GM21619 (cell line): ENCODE measurements around the gene CCDC167.

Source experiments
- ATAC-seq: cut with Tn5 transposase; IDR thresholded peaks from one replicate; pipeline ENCODE4 v1.9.1; 2021; ENCODE audit not compliant: unreplicated experiment

Gene CCDC167

DNA sequence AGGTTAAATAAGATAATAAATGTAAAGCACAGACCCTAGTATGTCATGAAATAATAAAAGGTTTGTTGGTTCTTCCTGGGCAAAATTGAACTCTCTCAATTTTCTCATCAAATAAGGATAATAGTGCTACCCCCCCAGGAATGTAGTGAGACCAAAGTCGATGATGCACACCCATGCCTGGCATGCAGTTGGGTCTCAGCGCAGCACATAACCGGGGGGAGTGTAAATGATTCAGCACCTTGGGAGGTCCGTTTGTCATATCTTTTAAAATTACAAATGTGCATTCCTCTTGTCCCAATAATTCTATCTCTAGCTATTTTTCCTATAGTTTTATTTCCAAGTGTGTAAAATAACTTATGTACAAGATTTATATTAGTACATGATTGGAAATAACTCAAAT, 31.3 kb upstream of the CCDC167 start:
- ATAC-seq: no peak

DNA sequence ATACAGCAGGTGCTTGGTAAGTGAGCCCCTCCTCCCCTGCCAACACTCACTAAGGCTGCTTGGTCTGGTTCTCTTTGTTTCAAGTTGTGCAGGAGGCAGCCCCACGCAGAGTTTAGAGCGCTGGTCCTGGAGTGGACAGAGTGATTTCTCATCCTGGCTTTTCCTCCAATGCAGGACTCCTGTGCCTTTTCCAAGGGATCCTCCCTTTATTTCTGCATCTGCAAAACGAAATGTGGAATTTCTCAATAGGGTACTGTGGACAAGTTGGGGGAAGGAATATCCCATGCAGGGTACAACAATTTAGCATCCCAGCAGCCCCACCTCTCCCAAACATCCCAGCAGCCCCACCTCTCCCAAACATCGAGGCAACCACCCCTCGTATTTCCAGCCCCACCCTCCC, 30.6 kb upstream of the CCDC167 start:
- ATAC-seq: no peak

DNA sequence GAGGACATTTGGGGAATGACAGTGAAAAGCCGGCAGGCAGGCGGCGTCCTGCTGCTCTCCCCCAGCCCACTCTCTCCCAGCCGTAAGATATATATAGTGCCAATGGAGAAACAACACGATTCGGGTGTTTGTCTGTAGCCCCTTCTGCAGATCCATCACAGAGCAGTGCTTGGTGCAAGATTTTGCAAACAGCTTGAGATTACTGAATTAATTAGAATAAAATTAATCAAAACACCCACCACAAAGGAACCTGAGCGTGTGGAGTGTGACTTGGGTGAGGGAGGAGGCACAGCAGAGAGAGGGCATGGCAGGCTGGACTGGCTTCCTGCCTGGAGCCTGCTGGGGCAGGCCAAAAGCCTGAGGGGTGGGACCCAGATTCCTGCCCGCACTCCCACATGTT, 28.8 kb upstream of the CCDC167 start:
- no peak for ATAC-seq

- no peak for ATAC-seq
Measured at GRCh38 chr6:37525460-37526357, 26.0 kb upstream of the CCDC167 start.

GRCh38 chr6:37524970-37525318, 25.3 kb upstream of the CCDC167 start:
- no peak for ATAC-seq

DNA sequence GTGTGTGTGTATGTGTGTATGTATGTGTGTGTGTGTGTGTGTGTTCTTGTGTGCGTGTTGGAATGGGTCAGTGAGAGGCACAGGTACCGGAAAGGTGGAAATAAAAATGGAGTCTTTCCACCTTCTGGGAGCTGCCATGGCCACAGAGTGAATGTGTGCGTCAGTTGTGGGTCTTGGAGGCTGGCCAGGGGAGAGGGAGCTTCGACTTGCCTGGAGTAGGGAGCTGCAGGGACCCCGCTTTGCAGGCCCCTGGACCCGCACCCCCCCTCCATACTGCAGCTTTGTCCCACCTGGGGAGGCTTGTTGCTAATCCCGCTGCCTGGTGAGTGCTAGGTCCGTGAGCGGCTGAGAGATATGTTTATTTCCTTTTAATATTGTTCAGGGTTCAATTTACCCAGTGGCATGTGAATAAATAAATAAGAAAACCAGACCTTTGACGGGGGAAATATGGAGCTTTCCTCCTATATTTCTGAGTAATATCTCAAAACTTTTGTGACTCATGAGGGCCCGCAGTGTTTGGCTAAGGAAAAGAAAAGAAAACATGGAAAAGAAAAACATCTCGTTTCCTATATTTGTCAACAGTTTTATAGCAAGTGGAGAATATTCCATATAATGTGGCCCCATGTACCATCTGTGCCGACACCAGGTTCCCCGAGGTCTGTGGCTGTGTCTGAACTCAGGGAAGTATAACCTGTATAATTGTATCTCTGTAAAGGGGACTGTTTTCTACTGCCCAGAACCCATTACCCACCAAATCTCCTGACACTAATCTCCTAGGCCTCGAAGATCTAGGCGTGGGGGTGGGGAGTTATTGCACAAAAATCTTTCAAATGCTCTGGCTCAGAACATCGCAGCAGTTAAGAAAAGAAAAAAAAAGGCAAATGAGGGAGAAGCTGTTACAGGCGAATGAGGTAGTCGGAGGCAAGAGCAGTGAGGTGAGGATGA, 24.6 kb upstream of the CCDC167 start:
- no peak for ATAC-seq

GRCh38 chr6:37523412-37523811, 23.7 kb upstream of the CCDC167 start:
- ATAC-seq: no peak

DNA sequence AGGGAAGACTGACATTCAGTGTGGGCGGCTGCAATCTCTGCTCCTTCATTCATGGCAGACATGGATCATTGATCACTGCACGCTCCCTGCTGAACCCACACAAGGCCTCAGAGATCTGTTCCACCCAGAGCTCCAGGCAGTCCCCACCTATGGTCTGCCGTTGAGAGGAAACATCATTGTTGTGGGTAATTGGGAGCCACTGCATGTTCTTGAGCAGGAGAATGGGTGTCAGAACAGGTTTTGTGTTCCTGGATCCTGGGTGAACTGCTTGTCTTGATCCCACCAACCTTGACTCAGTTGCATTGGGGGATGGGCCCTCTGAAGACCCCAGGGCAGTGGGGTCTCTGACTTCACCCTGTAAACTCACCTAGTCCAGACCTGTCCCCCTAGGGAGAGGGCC, 23.1 kb upstream of the CCDC167 start:
- no peak for ATAC-seq

DNA sequence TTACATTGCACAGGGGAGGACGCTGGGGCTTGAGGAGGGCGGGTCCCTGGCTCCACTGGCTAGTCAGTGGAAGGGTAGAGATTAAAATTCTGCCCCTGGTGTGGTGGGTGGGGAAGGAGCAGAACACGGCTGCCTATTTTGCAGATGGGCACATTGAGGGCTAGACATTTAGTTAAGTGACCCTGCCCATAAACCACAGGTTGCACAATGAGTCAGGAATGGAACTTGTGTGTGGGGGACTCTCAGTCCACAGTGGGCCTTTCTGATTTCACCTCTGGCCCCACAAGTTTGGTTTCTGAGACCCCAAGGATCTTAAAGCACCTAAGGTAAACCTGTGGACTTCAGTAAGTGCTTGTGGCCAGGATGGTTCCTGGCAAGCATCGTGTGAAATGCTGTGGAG, 22.0 kb upstream of the CCDC167 start:
- no peak for ATAC-seq

DNA sequence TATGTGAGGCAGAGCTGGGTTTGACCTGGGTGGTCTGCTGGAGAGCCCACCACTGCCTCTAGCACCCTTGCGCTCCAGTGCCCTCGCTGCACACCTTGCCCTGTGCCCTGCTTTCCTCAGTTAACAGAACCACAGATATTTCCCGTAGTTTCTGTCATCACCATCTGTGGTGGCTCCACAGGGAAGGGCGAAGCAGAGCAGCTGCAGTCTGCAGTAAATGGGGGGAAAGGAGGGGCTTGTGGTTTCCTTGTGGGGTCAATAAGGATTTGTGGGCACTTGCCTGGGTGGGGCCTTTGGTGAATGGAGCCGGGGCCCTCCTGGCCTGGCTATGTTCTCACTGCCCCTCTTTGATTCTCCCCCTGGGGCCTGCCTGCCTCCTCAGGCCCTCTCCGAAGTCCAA, 21.2 kb upstream of the CCDC167 start:
- ATAC-seq: no peak

GRCh38 chr6:37519461-37519860, 19.8 kb upstream of the CCDC167 start:
- no peak for ATAC-seq

DNA sequence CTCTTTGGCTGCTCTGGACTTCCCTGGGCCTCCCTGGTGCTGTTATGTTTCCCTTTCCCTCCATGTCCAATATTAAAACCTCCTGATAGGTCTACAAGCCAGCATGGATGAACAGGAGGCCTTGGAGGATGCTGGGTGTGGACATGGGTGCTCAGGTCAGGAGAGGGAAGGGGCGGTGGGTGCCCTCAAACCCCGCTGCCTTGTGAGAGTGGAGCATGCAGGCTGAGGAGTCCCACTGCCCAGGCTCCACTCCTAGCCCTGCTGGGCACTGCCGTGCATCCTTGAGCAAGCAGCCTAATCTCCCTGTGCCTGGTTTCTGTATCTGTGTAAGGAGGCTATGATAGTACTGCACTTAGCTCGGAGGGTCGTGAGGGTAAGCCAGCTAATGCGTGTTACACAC, 18.4 kb upstream of the CCDC167 start:
- ATAC-seq: no peak

- no peak for ATAC-seq
Measured at GRCh38 chr6:37517411-37517812, 17.7 kb upstream of the CCDC167 start.

DNA sequence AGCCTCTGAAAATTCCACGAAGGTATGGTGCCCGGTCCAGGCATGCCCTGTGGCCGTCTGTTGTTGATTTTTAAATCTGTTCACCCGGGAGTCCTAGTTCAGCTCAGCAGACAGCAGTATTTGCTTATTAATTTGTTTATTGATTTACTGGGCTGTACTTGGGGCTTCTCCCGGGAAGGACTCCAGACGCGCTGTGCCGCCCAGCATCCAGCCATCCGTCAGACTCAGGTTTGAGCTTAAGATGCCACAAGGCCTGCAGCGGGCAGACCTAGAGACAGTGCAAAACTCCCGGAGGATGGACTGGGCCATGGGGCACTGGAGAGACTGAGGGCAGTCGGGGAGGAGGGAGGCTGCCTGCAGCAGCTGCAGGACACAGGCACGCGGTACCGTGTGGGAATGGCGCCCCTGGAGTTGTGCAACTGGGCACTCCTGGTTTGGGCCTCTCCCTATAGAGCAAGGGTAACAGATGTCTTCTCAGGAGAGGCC, 17.3 kb upstream of the CCDC167 start:
- ATAC-seq: no peak

DNA sequence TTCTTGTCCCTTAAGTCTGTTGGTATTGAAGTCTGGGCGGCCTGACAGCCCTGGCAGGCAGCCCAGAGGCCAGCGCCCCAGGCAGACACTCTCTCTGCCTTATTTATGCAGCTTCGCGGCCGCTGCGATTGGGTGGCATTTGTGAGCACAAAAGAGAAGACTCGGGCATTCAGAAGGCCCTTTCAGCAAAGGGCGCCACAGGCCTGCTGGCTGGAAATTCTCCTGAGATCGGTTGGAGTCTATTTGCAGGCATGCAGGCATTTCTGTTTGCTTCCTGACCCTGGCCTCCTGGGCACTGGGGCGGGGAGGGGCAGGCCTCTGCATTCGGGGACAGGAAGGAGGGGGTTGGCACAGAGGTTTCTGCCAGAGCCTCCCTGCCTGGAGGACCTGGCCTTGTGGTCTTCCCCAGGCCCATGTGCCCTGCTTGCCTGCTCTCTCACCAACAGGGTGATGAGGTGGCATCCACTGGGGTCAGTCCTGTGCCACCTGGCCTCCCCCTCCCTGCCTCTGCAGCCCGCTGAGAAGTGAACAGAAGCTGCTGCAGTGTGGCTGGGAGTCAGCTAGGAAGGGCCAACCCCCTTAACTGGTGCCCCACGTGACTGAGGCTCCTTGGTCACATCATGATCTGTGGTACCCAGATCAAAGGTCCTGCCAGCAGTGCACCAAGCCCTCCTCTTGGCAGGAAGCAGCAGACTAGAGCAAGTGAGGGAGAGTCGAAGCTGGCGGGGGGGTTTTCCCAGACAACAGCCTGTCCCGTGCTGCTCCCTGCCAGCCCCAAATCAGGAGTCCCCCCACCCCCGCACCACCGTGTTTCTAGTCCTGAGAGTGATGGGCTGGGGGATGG, 16.6 kb upstream of the CCDC167 start:
- ATAC-seq: peak; percentile 36

DNA sequence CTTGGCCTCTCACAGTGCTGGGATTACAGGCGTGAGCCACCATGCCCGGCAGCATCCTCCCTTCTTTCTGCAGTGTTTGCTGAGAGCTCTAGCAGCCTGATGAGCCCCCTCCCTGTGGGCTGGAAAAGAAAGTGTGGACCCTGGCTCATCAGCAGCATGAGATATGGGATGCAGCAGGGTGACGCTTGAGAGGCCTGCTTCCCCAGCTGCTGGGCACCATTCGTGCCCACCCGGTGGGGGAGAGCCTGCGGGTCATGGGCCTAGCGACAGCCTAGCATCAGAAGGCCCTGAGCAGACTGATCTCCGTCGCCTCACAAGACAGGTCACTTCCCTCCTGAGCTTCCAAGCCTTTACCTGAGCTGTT, 16.0 kb upstream of the CCDC167 start:
- ATAC-seq: no peak

- ATAC-seq: no peak
Measured at GRCh38 chr6:37514837-37515236, 15.1 kb upstream of the CCDC167 start.

GRCh38 chr6:37514321-37514771, 14.7 kb upstream of the CCDC167 start:
- ATAC-seq: no peak

GRCh38 chr6:37513576-37513975, 13.9 kb upstream of the CCDC167 start:
- ATAC-seq: no peak

DNA sequence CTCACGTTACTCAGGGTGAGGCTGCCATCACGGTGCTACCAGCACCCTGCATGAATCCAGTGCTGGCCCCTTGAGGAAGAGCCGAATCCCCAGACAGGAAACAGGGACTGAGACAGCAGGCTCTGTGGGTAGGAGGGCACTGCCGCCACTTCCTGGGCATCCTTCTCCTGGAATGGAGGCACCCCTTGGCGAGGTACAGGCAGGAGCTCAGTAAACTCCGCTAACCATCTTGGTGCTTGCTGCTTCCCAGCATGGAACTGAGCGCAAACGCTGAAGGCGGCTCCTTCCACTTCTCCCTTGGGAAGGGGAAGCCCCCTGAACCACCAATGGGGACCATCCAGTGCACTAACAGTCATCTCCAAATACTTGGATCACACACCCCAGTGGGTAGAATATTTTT, 13.5 kb upstream of the CCDC167 start:
- ATAC-seq: no peak
